PC-9 (cell line): ENCODE results near the gene AP2B1. TPM values are rescaled to one million over a fixed set of nuclear protein-coding genes. Genes with fewer than 3 reads are reported as not detected.
A peak's percentile ranks its signal among the peaks of the same experiment; 100 is the strongest.

Experiments used
- BruUV-seq: library from RNA; stranded (reverse); fragments of 400-500 nt; replicated peaks from 2 replicates; lab custom pipeline; 2021; lab: Mats Ljungman, UMichigan
- CTCF ChIA-PET: fragments of 300-600 bp; sonication (Branson Sonifier 250); formaldehyde crosslinking; loops from one replicate; lab custom pipeline; 2022; ENCODE audit warnings: antibody characterized with exemption; lab: Charles Lee
- POLR2A ChIA-PET: fragments of 300-600 bp; sonication (Branson Sonifier 250); formaldehyde crosslinking; loops from one replicate; lab custom pipeline; 2022; ENCODE audit warnings: antibody characterized with exemption; ENCODE audit not compliant: unreplicated experiment; lab: Charles Lee
- DNase-seq, 2 experiments: peaks; one replicate each; pipeline versions ENCODE4 v3.0.0 to v3.0.0-alpha.2; 2015 to 2022; ENCODE audit warnings: mixed read lengths in 1 of 2
- H2AFZ ChIP-seq: fragments of 200-600 bp; sonication (generic); 2 replicates; pipeline ENCODE4 v1.8.1; 2017; ENCODE audit warnings: antibody characterized with exemption
- H3F3A ChIP-seq: fragments of 200-600 bp; sonication (generic); 2 replicates; pipeline ENCODE4 v1.8.1; 2017; ENCODE audit warnings: antibody characterized with exemption, mild to moderate bottlenecking, low read depth; ENCODE audit not compliant: insufficient read depth
- H3K27ac ChIP-seq: fragments of 200-600 bp; sonication (generic); 2 replicates; pipeline ENCODE4 v1.6.1; 2016; ENCODE audit warnings: mixed run types
- H3K27me3 ChIP-seq: fragments of 200-600 bp; sonication (generic); 2 replicates; pipeline ENCODE4 v1.6.1; 2016; ENCODE audit warnings: low read depth, mixed run types; ENCODE audit not compliant: insufficient read depth
- H3K36me3 ChIP-seq: fragments of 200-600 bp; sonication (generic); 2 replicates; pipeline ENCODE4 v1.6.1; 2016; ENCODE audit warnings: low read depth, mixed run types
- H3K4me1 ChIP-seq: fragments of 200-600 bp; sonication (generic); replicated peaks from 2 replicates; pipeline ENCODE4 v1.6.1; 2016; ENCODE audit warnings: mixed run types; ENCODE audit not compliant: insufficient read depth
- H3K4me2 ChIP-seq: fragments of 200-600 bp; sonication (generic); 2 replicates; pipeline ENCODE4 v1.6.1; 2017; ENCODE audit warnings: mixed run types
- H3K4me3 ChIP-seq: fragments of 200-600 bp; sonication (generic); 2 replicates; pipeline ENCODE4 v1.6.1; 2016; ENCODE audit warnings: mixed run types
- H3K79me2 ChIP-seq: fragments of 200-600 bp; sonication (generic); 2 replicates; pipeline ENCODE4 v1.6.1; 2017; ENCODE audit warnings: low read depth, mixed run types
- H3K9me2 ChIP-seq: fragments of 200-600 bp; sonication (generic); 2 replicates; pipeline ENCODE4 v1.8.1; 2017; ENCODE audit warnings: mild to moderate bottlenecking; ENCODE audit not compliant: insufficient read depth
- H3K9me3 ChIP-seq: fragments of 200-600 bp; sonication (generic); 2 replicates; pipeline ENCODE4 v1.8.1; 2016; ENCODE audit warnings: low read depth; ENCODE audit not compliant: insufficient read depth
- H4K20me1 ChIP-seq: fragments of 200-600 bp; sonication (generic); 2 replicates; pipeline ENCODE4 v1.8.1; 2017; ENCODE audit not compliant: insufficient read depth
- EZH2 ChIP-seq: fragments of 200-600 bp; sonication (generic); IDR thresholded peaks from 2 replicates; pipeline ENCODE4 v1.8.0; 2017; ENCODE audit warnings: antibody characterized with exemption, low read depth
- intact Hi-C: fragments of 100-400 bp; cut with micrococcal nuclease; formaldehyde crosslinking; loops from one replicate; pipeline ENCODE4 v1.10.0; 2022; ENCODE audit not compliant: unreplicated experiment
- total RNA-seq: library from RNA; stranded (reverse); gene quantifications from 2 replicates; pipeline ENCODE4 v1.2.3, GENCODE V29; 2021
- TF ChIP-seq, protein P1 (sequence below): fragments of 200-600 bp; sonication (generic); conservative IDR thresholded peaks from 2 replicates; pipeline ENCODE4 v1.6.1; 2017; ENCODE audit warnings: mixed run types, antibody characterized with exemption, mild to moderate bottlenecking, moderate library complexity

The AP2B1 gene
- total RNA-seq, 1 experiment from 2014 or later = 186 TPM

DNA sequence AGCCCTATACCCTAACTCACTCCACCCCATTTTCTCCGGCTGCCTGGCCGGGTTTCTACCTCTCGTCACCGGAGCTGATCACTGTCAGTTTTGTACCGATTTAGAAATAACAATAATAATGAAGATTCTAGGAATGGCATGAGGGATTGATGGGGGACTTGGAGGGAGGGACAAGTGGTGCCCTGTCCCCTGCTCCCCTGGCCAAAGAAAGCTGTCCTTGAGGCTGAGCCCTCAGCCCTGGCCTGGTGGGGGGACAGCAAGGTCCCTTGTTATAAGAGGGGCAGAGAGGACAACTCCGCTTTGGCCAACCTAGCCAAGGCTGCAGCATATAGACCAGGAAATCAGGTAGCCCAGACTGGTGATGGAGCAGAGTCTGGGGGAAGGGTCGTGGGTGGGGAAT is 155.4 kb downstream of the AP2B1 start:
- no peak for DNase-seq
- intact Hi-C loops = loop anchor here (10.0 kb wide), 1 partner anchor 608 kb away; no protein-coding TSS in a partner anchor

DNA sequence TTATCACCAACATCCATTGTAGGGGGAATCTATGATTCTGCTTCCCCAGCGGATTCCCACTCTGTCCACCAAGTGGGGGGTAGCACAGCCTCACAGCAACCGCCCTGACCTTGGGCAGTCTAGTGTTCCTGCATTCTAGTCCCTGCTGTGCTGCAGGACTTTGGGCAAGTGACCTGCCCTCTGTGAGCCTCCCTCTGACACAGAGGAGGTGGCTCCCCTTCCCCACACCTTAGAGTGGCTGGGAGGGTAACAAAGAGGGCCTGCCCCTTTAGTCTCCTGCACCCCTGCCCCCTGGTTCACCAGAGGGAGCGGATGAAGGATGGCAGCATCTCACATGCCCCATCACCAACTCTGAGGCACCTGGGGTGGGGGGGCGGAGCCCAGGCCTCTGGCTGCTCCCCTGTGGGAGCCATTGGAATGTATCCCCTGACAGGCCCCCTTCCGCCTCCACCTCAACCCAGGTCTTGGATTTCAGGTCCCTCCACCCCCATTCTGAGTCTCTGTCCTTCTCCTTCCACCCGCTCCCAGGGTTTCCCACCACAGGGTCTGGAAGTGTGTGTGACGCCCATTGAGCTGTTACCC is 155.9 kb downstream of the AP2B1 start:
- Histone ChIP-seq H2AFZ (no peak overlapping the region), H3K27ac (no peak overlapping the region), H3K9me2 (no peaks in the 10 kb centered on the region), H3K4me1 (no peaks in the 10 kb centered on the region), H3F3A (no peaks in the 10 kb centered on the region), H3K4me3 (no peak overlapping the region), H3K27me3 (peaks cover 90% of the 10 kb centered on the region), H3K4me2 (no peak overlapping the region), H3K36me3 (no peaks in the 10 kb centered on the region), H3K79me2 (no peaks in the 10 kb centered on the region), H4K20me1 (peaks cover 3% of the 10 kb centered on the region; the same call in 1 of the 2 replicates), H3K9me3 (no peaks in the 10 kb centered on the region)
- no peak for TF ChIP-seq EZH2
- TF ChIP-seq, protein P1, sequence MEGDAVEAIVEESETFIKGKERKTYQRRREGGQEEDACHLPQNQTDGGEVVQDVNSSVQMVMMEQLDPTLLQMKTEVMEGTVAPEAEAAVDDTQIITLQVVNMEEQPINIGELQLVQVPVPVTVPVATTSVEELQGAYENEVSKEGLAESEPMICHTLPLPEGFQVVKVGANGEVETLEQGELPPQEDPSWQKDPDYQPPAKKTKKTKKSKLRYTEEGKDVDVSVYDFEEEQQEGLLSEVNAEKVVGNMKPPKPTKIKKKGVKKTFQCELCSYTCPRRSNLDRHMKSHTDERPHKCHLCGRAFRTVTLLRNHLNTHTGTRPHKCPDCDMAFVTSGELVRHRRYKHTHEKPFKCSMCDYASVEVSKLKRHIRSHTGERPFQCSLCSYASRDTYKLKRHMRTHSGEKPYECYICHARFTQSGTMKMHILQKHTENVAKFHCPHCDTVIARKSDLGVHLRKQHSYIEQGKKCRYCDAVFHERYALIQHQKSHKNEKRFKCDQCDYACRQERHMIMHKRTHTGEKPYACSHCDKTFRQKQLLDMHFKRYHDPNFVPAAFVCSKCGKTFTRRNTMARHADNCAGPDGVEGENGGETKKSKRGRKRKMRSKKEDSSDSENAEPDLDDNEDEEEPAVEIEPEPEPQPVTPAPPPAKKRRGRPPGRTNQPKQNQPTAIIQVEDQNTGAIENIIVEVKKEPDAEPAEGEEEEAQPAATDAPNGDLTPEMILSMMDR = no peak
- no peak for DNase-seq
- ChIA-PET POLR2A (no interaction called here), CTCF (no interaction called here)
- no TSS peak for BruUV-seq
- intact Hi-C loops = loop anchor here (10.0 kb wide), 1 partner anchor 608 kb away; no protein-coding TSS in a partner anchor

More for the DNA sequence above, 155.4 kb downstream of the AP2B1 start:
- H3K79me2 ChIP-seq = no peaks in the 10 kb centered on the region
- no peaks in the 10 kb centered on the region for H3K9me2 ChIP-seq
- no peak overlapping the region for H3K4me2 ChIP-seq
- peaks cover 92% of the 10 kb centered on the region for H3K27me3 ChIP-seq
- no peak overlapping the region for H2AFZ ChIP-seq
- H3K4me1 ChIP-seq = no peaks in the 10 kb centered on the region
- no peaks in the 10 kb centered on the region for H3F3A ChIP-seq
- TF ChIP-seq, protein P1 = no peak
- TF ChIP-seq EZH2 = no peak
- H3K9me3 ChIP-seq = no peaks in the 10 kb centered on the region
- H4K20me1 ChIP-seq = peaks cover 3% of the 10 kb centered on the region; the same call in 1 of the 2 replicates
- H3K4me3 ChIP-seq = no peak overlapping the region
- H3K27ac ChIP-seq = no peak overlapping the region
- POLR2A ChIA-PET = no interaction called here
- BruUV-seq = no TSS peak
- H3K36me3 ChIP-seq = no peaks in the 10 kb centered on the region
- CTCF ChIA-PET = no interaction called here

- intact Hi-C loops = loop anchor here (10.0 kb wide), 1 partner anchor 609 kb away; no protein-coding TSS in a partner anchor
- peaks cover 82% of the 10 kb centered on the region for H3K27me3 ChIP-seq
- ChIA-PET POLR2A (no interaction called here), CTCF (no interaction called here)
- H3F3A ChIP-seq = no peaks in the 10 kb centered on the region
- H3K4me3 ChIP-seq = no peak overlapping the region
- H3K9me3 ChIP-seq = no peaks in the 10 kb centered on the region
- H3K4me2 ChIP-seq = no peak overlapping the region
- no peaks in the 10 kb centered on the region for H3K36me3 ChIP-seq
- DNase-seq = peak; percentile 26 to 48
- H3K4me1 ChIP-seq = no peaks in the 10 kb centered on the region
- H4K20me1 ChIP-seq = peaks cover 3% of the 10 kb centered on the region; the same call in 1 of the 2 replicates
- H3K79me2 ChIP-seq = no peaks in the 10 kb centered on the region
- no peak overlapping the region for H3K27ac ChIP-seq
- no peak overlapping the region for H2AFZ ChIP-seq
- no TSS peak for BruUV-seq
- no peaks in the 10 kb centered on the region for H3K9me2 ChIP-seq
- no peak for TF ChIP-seq EZH2
- TF ChIP-seq, protein P1 = no peak
Observed at GRCh38 chr17:35743626-35744328, 156.7 kb downstream of the AP2B1 start.
